ENCODE measurements around the gene FYB2. TPM values are rescaled to one million over a fixed set of nuclear protein-coding genes. Genes with fewer than 3 reads are reported as not detected.

Gene FYB2
- total RNA-seq, 1 donor from 2014 or later = 15.2 TPM

GRCh38 chr1:56676571-56677035, 142.6 kb downstream of the FYB2 start:
- DNase-seq (no peak), ATAC-seq (no peak)
- intact Hi-C loops (cut with micrococcal nuclease) = no loop called here

GRCh38 chr1:56675763-56676162, 143.4 kb downstream of the FYB2 start:
- intact Hi-C loops (cut with micrococcal nuclease) = no loop called here
- ATAC-seq = no peak
- DNase-seq = no peak

DNA sequence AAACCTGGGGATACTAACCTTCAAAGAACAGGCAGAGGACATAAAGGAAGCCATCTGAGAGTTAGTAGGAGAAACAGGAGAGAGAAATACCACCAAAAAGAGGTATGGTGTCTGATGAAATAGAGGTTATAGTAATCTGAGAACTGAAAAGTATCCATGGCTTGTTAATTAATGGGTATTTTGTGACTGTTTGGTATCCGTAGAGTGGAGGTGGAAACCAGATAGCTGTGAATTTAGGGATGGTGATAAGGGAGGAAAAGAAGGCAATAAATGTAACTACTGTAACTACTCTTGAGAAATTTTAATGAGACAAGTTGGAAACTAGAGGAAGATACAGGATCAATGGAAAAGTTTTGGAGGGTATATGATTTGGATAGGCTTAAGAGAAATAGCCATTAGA, 146.6 kb downstream of the FYB2 start:
- ATAC-seq (no peak), DNase-seq (no peak)
- intact Hi-C loops (cut with micrococcal nuclease) = no loop called here

GRCh38 chr1:56671542-56671941, 147.7 kb downstream of the FYB2 start:
- ATAC-seq = peak; percentile 42
- DNase-seq = no peak
- intact Hi-C loops (cut with micrococcal nuclease) = no loop called here

DNA sequence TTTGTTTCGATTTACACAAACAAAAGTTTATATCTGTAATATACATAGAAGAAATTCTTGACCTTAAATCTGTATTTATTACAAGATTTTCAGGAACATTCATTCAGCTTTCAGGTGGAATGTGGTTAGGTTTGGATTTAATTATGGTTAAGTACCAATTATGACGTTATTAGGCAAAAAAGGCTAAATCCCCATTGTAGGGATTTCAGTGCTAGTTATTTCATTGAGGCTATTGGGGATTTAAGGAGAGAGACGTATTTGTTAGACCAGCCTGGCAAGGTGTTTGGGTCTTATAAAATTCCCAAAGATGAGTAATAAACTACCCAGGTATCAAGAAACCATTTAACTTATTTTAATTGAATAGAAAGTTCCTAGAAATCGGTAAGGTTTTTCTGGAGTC, 148.1 kb downstream of the FYB2 start:
- intact Hi-C loops (cut with micrococcal nuclease) = no loop called here
- ATAC-seq (no peak), DNase-seq (no peak)

GRCh38 chr1:56670350-56670749, 148.9 kb downstream of the FYB2 start:
- DNase-seq (no peak), ATAC-seq (peak; percentile 44)
- intact Hi-C loops (cut with micrococcal nuclease) = no loop called here

Other genes with a start within 250 kb of the FYB2 start
- gene PLPP3, start 239.8 kb downstream of the FYB2 start, total RNA-seq = 140 TPM
- 88.0 TPM for gene PRKAA2, start 174.1 kb downstream of the FYB2 start, total RNA-seq
- gene C8A, start 35.4 kb upstream of the FYB2 start, total RNA-seq = not detected
- gene C8B, start 146.6 kb upstream of the FYB2 start, total RNA-seq = not detected